OCI-LY1 (cell line): ENCODE data around the gene ADGRG2.

Experiments
- H2AFZ ChIP-seq: fragments of 200-600 bp; sonication (generic), shearing (Covaris generic); 2 replicates; pipeline ENCODE4 v1.6.0; 2014; ENCODE audit warnings: antibody characterized with exemption, mild to moderate bottlenecking, low read length
- H3F3A ChIP-seq: fragments of 200-600 bp; sonication (generic), shearing (Covaris generic); 2 replicates; pipeline ENCODE4 v1.6.0; 2014; ENCODE audit warnings: mild to moderate bottlenecking, antibody characterized with exemption, low read length, moderate library complexity; ENCODE audit not compliant: insufficient read depth
- H3K27ac ChIP-seq: fragments of 200-600 bp; sonication (generic); 2 replicates; pipeline ENCODE4 v1.5.1; 2014; ENCODE audit warnings: low read length, mixed run types, mild to moderate bottlenecking, low read depth; ENCODE audit not compliant: poor library complexity, severe bottlenecking
- H3K27me3 ChIP-seq: fragments of 200-600 bp; sonication (generic); 2 replicates; pipeline ENCODE4 v1.6.0; 2014; ENCODE audit warnings: antibody characterized with exemption, mild to moderate bottlenecking, low read length, moderate library complexity; ENCODE audit not compliant: insufficient read depth
- H3K36me3 ChIP-seq: fragments of 200-600 bp; sonication (generic); 2 replicates; pipeline ENCODE4 v1.6.1; 2014; ENCODE audit warnings: mild to moderate bottlenecking, antibody characterized with exemption, low read length, moderate library complexity, mixed read lengths; ENCODE audit not compliant: insufficient read depth
- H3K4me1 ChIP-seq: fragments of 200-600 bp; sonication (generic); 2 replicates; pipeline ENCODE4 v1.5.1; 2014; ENCODE audit warnings: mild to moderate bottlenecking, low read length, moderate library complexity; ENCODE audit not compliant: insufficient read depth, severe bottlenecking
- H3K4me2 ChIP-seq: fragments of 200-600 bp; sonication (generic), shearing (Covaris generic); 2 replicates; pipeline ENCODE4 v1.6.1; 2014; ENCODE audit warnings: low read length
- H3K4me3 ChIP-seq: fragments of 200-600 bp; sonication (generic); 2 replicates; pipeline ENCODE4 v1.5.1; 2014; ENCODE audit warnings: low read length, low read depth, mild to moderate bottlenecking, mixed read lengths; ENCODE audit not compliant: poor library complexity, severe bottlenecking
- H3K79me2 ChIP-seq: fragments of 200-600 bp; shearing (Covaris generic); 2 replicates; pipeline ENCODE4 v1.6.1; 2016; ENCODE audit warnings: mixed run types, low read length, mixed read lengths; ENCODE audit not compliant: insufficient read depth
- H3K9ac ChIP-seq: fragments of 200-600 bp; sonication (generic), shearing (Covaris generic); 2 replicates; pipeline ENCODE4 v1.6.1; 2014; ENCODE audit warnings: mild to moderate bottlenecking, low read length, mixed read lengths
- H3K9me2 ChIP-seq: fragments of 200-600 bp; sonication (generic), shearing (Covaris generic); 2 replicates; pipeline ENCODE4 v1.6.1; 2014; ENCODE audit warnings: low read depth, mild to moderate bottlenecking, low read length, mixed read lengths
- H3K9me3 ChIP-seq: fragments of 200-600 bp; shearing (Covaris generic); 2 replicates; pipeline ENCODE4 v1.6.1; 2014; ENCODE audit warnings: low read length, mixed read lengths
- H4K20me1 ChIP-seq: fragments of 200-600 bp; sonication (generic), shearing (Covaris generic); 2 replicates; pipeline ENCODE4 v1.6.0; 2016; ENCODE audit warnings: mild to moderate bottlenecking, low read length; ENCODE audit not compliant: insufficient read depth
- CTCF ChIP-seq: fragments of 200-600 bp; sonication (generic), shearing (Covaris generic); IDR thresholded peaks from 2 replicates; pipeline ENCODE4 v1.5.1; 2017; ENCODE audit warnings: mild to moderate bottlenecking, antibody characterized with exemption, low read length, moderate library complexity, mixed read lengths
- EZH2 ChIP-seq: fragments of 200-600 bp; sonication (generic), shearing (Covaris generic); IDR thresholded peaks from 2 replicates; pipeline ENCODE4 v1.8.0; 2017; ENCODE audit warnings: borderline replicate concordance, mixed run types, mild to moderate bottlenecking, antibody characterized with exemption, low read length, moderate library complexity, mixed read lengths

The ADGRG2 gene

GRCh38 chrX:18974993-18975392 is 147.3 kb downstream of the ADGRG2 start:
- Histone ChIP-seq H3K9me2 (no peaks in the 10 kb centered on the region), H4K20me1 (no peaks in the 10 kb centered on the region), H3K27ac (no peak overlapping the region), H3K79me2 (no peaks in the 10 kb centered on the region), H3K4me1 (peaks cover 5% of the 10 kb centered on the region), H3K4me3 (no peak overlapping the region), H3K27me3 (no peaks in the 10 kb centered on the region), H3F3A (no peaks in the 10 kb centered on the region), H3K9ac (no peak overlapping the region), H3K36me3 (no peaks in the 10 kb centered on the region), H2AFZ (no peak overlapping the region), H3K9me3 (no peaks in the 10 kb centered on the region), H3K4me2 (no peak overlapping the region)
- no peak for TF ChIP-seq CTCF
- no peak for TF ChIP-seq EZH2

GRCh38 chrX:18973527-18974192 is 148.6 kb downstream of the ADGRG2 start:
- Histone ChIP-seq H3K4me1 (peaks cover 5% of the 10 kb centered on the region), H3K27me3 (no peaks in the 10 kb centered on the region), H3K27ac (no peak overlapping the region), H3K9me2 (no peaks in the 10 kb centered on the region), H3K4me2 (no peak overlapping the region), H2AFZ (no peak overlapping the region), H3F3A (no peaks in the 10 kb centered on the region), H3K9me3 (no peaks in the 10 kb centered on the region), H3K4me3 (no peak overlapping the region), H3K79me2 (no peaks in the 10 kb centered on the region), H3K36me3 (no peaks in the 10 kb centered on the region), H3K9ac (no peak overlapping the region), H4K20me1 (no peaks in the 10 kb centered on the region)
- no peak for TF ChIP-seq EZH2
- TF ChIP-seq CTCF, result no peak

GRCh38 chrX:18971506-18971905 is 150.8 kb downstream of the ADGRG2 start:
- TF ChIP-seq EZH2, result no peak
- TF ChIP-seq CTCF, result no peak
- peaks cover 5% of the 10 kb centered on the region for H3K4me1 ChIP-seq
- no peaks in the 10 kb centered on the region for H3K9me2 ChIP-seq
- no peak overlapping the region for H2AFZ ChIP-seq
- H3K79me2 ChIP-seq, result no peaks in the 10 kb centered on the region
- H3K36me3 ChIP-seq, result no peaks in the 10 kb centered on the region
- H3K4me3 ChIP-seq, result no peak overlapping the region
- H3K4me2 ChIP-seq, result no peak overlapping the region
- H4K20me1 ChIP-seq, result no peaks in the 10 kb centered on the region
- H3K27me3 ChIP-seq, result no peaks in the 10 kb centered on the region
- no peaks in the 10 kb centered on the region for H3F3A ChIP-seq
- no peak overlapping the region for H3K9ac ChIP-seq
- no peak overlapping the region for H3K27ac ChIP-seq
- H3K9me3 ChIP-seq, result no peaks in the 10 kb centered on the region
